Tibial nerve (tissue), 4 donors: ENCODE data around the gene SLC37A1. TPM values are rescaled to one million over a fixed set of nuclear protein-coding genes. Genes with fewer than 3 reads are reported as not detected.

ENCODE experiments used
- DNase-seq, 2 donors: peaks; one replicate each; pipeline ENCODE4 v3.0.0-alpha.2; 2019; ENCODE audit warnings: low spot score in 2 of 2
- H3K27ac ChIP-seq, 4 donors: fragments of 200-600 bp; sonication (generic) in 3 of 4; one replicate each; pipeline ENCODE4 v1.5.1; 2017 to 2019; ENCODE audit warnings: mild to moderate bottlenecking in 1 of 4
- H3K27me3 ChIP-seq, 2 donors: fragments of 200-600 bp; sonication (generic) in 1 of 2; one replicate each; pipeline versions ENCODE4 v1.5.1 to v1.6.0; 2017 to 2019
- H3K36me3 ChIP-seq, 3 donors: fragments of 200-600 bp; sonication (generic); one replicate each; pipeline ENCODE4 v1.5.1; 2018 to 2019
- H3K4me1 ChIP-seq, 4 donors: fragments of 200-600 bp; sonication (generic) in 3 of 4; one replicate each; pipeline ENCODE4 v1.5.1; 2017 to 2019
- H3K4me3 ChIP-seq, 4 donors: fragments of 200-600 bp; sonication (generic) in 3 of 4; one replicate each; pipeline ENCODE4 v1.5.1; 2017 to 2019; ENCODE audit warnings: mild to moderate bottlenecking in 1 of 4, moderate library complexity in 1 of 4
- H3K9me3 ChIP-seq, 4 donors: fragments of 200-600 bp; sonication (generic) in 3 of 4; one replicate each; pipeline ENCODE4 v1.5.1; 2017 to 2019
- CTCF ChIP-seq, 5 experiments: fragments of 200-600 bp in 3 of 5; fragments of 450-650 bp in 2 of 5; sonication (generic) in 3 of 5; IDR thresholded peaks; one replicate each; pipeline ENCODE4 v1.5.1; 2016 to 2019; ENCODE audit warnings: antibody characterized with exemption in 5 of 5, mild to moderate bottlenecking in 3 of 5, moderate library complexity in 2 of 5
- EP300 ChIP-seq, 2 donors: sonication (generic); formaldehyde crosslinking; IDR thresholded peaks; one replicate each; pipeline ENCODE4 v1.6.1; 2017; ENCODE audit warnings: antibody characterized with exemption in 2 of 2, mild to moderate bottlenecking in 1 of 2
- POLR2A ChIP-seq, 2 donors: fragments of 450-650 bp; IDR thresholded peaks; one replicate each; pipeline ENCODE4 v1.6.1; 2017; ENCODE audit warnings: antibody characterized with exemption in 2 of 2, mild to moderate bottlenecking in 2 of 2, moderate library complexity in 2 of 2
- WGBS, 2 donors: methylation state at CpG; one replicate each; pipeline ENCODE4 v1.1.5; 2018; 5-methylcytosine and 5-hydroxymethylcytosine counted together
- total RNA-seq, 4 donors: library from RNA; depleted of rRNA; stranded (reverse); fragments of >200 nt; gene quantifications; one replicate each; pipeline ENCODE4 v1.1.0, GENCODE V29; 2016

Gene SLC37A1
- total RNA-seq, 4 donors from 2014 or later, result 4.4 to 6.7 (median 5.0) TPM

- Histone ChIP-seq H3K27ac (no peak overlapping the region), H3K4me3 (no peak overlapping the region), H3K4me1 (no peaks in the 10 kb centered on the region), H3K36me3 (no peaks in the 10 kb centered on the region), H3K9me3 (peaks cover 0 to 33% (median 0%) of the 10 kb centered on the region in 4 donors), H3K27me3 (no peaks in the 10 kb centered on the region)
- no peak for TF ChIP-seq EP300 (IDR thresholded peaks at IDR 0.05)
- no peak for TF ChIP-seq CTCF (IDR thresholded peaks at IDR 0.05)
- TF ChIP-seq POLR2A (IDR thresholded peaks at IDR 0.05), result no peak
- WGBS, 2 donors, result 59 to 70% methylated on average over 4 of the region's 4 CpGs
- DNase-seq, result no peak
Observed at GRCh38 chr21:42607102-42607501, 93.5 kb downstream of the SLC37A1 start.

GRCh38 chr21:42607525-42608102 lies 94.0 kb downstream of the SLC37A1 start:
- no peak for TF ChIP-seq CTCF (IDR thresholded peaks at IDR 0.05)
- no peak for TF ChIP-seq POLR2A (IDR thresholded peaks at IDR 0.05)
- no peak for TF ChIP-seq EP300 (IDR thresholded peaks at IDR 0.05)
- no peak overlapping the region for H3K4me3 ChIP-seq
- no peaks in the 10 kb centered on the region for H3K4me1 ChIP-seq
- DNase-seq, result no peak
- no peaks in the 10 kb centered on the region for H3K36me3 ChIP-seq
- 76 to 79% methylated on average over 5 of the region's 5 CpGs for WGBS, 2 donors
- no peak overlapping the region for H3K27ac ChIP-seq
- peaks cover 0 to 38% (median 0%) of the 10 kb centered on the region in 4 donors for H3K9me3 ChIP-seq
- no peaks in the 10 kb centered on the region for H3K27me3 ChIP-seq

- H3K4me1 ChIP-seq, result no peaks in the 10 kb centered on the region
- no peak overlapping the region for H3K27ac ChIP-seq
- H3K9me3 ChIP-seq, result peaks cover 0 to 39% (median 0%) of the 10 kb centered on the region in 4 donors
- no peak for TF ChIP-seq CTCF (IDR thresholded peaks at IDR 0.05)
- no peak for TF ChIP-seq POLR2A (IDR thresholded peaks at IDR 0.05)
- no peak for TF ChIP-seq EP300 (IDR thresholded peaks at IDR 0.05)
- H3K4me3 ChIP-seq, result no peak overlapping the region
- no peaks in the 10 kb centered on the region for H3K27me3 ChIP-seq
- no peak for DNase-seq
- WGBS, 2 donors, result 73 to 77% methylated on average over 4 of the region's 4 CpGs
- H3K36me3 ChIP-seq, result no peaks in the 10 kb centered on the region
Observed at GRCh38 chr21:42608446-42608845, 94.8 kb downstream of the SLC37A1 start.

GRCh38 chr21:42609811-42610210 lies 96.2 kb downstream of the SLC37A1 start:
- Histone ChIP-seq H3K27ac (no peak overlapping the region), H3K4me1 (no peaks in the 10 kb centered on the region), H3K36me3 (no peaks in the 10 kb centered on the region), H3K9me3 (peaks cover 0 to 27% (median 0%) of the 10 kb centered on the region in 4 donors), H3K27me3 (no peaks in the 10 kb centered on the region), H3K4me3 (no peak overlapping the region)
- TF ChIP-seq EP300 (IDR thresholded peaks at IDR 0.05), result no peak
- no peak for TF ChIP-seq POLR2A (IDR thresholded peaks at IDR 0.05)
- no peak for TF ChIP-seq CTCF (IDR thresholded peaks at IDR 0.05)
- WGBS, 2 donors, result 93 to 100% methylated on average over 2 of the region's 2 CpGs
- DNase-seq, result no peak

GRCh38 chr21:42611852-42612251 lies 98.2 kb downstream of the SLC37A1 start:
- no peak overlapping the region for H3K27ac ChIP-seq
- peaks cover 0 to 2% of the 10 kb centered on the region in 2 donors for H3K27me3 ChIP-seq
- H3K4me3 ChIP-seq, result no peak overlapping the region
- WGBS, 2 donors, result 89 to 93% methylated on average over 3 of the region's 3 CpGs
- H3K36me3 ChIP-seq, result no peaks in the 10 kb centered on the region
- no peak for DNase-seq
- peaks cover 0 to 8% (median 3%) of the 10 kb centered on the region in 4 donors for H3K4me1 ChIP-seq
- TF ChIP-seq CTCF (IDR thresholded peaks at IDR 0.05), result no peak
- peaks cover 0 to 15% (median 0%) of the 10 kb centered on the region in 4 donors for H3K9me3 ChIP-seq
